ENCODE results near the gene THSD4. TPM values are rescaled to one million over a fixed set of nuclear protein-coding genes. Genes with fewer than 3 reads are reported as not detected.

The THSD4 gene
- total RNA-seq, 2 experiments from 2014 or later: not detected

DNA sequence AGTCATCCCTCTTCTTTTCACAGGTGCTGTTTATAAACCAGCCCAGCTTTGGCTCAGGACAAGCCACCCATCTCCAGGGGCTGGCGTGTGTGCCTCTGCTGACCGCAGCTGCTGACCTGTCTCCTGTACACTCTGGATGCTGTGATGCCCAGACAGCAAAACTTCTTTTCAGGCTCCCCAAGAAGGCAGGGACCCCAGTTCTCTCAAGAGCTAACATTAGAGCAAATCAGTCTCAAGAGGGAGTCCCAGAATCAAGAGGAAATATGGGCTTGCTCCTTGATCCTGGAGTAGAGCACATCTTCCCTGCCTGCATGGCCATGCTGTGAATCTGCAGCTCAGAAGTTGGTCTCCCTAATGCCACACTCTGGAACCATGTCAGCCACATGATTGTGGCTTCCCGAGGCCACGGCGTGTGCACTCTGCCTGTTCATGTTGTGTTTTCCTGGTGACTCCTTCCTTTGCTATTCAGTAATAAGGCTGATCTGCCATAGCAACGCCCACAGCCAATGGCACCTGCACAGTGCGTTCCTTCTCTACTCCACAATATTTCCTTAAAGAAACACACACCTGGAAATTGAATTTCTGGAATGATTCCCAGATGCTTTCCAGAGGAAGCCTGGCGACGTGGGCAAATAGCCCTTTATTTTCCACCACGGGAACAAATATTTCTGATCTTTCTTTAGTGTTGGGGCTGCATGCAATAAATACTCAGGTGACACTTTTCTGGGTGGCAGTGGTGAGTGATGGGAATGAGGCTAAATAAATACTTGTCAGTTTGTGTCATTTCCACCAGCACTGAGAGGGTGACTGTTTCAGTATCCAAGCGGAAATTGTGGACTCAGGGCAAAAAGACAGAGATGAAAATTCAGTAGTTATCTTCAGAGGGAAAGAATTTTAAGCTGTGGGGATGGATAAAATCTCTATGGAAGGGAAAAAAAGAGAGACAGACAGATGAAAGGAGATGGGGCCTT is 21.9 kb upstream of the THSD4 start:
- ChIA-PET POLR2A (no interaction called here), CTCF (no interaction called here)
- Mint-ChIP-seq H3K4me1 (ENCODE audit: low read depth) (no peaks in the 10 kb centered on the region), H3K27ac (no peak overlapping the region), H3K27me3 (peaks cover 36% of the 10 kb centered on the region), H3K9me3 (peaks cover 5% of the 10 kb centered on the region), H3K4me3 (no peak overlapping the region), H3K36me3 (ENCODE audit: low read depth) (no peaks in the 10 kb centered on the region)
- intact Hi-C loops (cut with DNase I, micrococcal nuclease): no loop called here
- no peak for ATAC-seq (ENCODE audit: poor library complexity)
- H3K36me3 ChIP-seq (ENCODE audit: insufficient read depth, low read length): no peaks in the 10 kb centered on the region
- H3K9me3 ChIP-seq (ENCODE audit: control insufficient read depth in 1 of 2, insufficient read depth in 1 of 2, low read length in 2 of 2): no peaks in the 10 kb centered on the region
- TF ChIP-seq, protein P1, sequence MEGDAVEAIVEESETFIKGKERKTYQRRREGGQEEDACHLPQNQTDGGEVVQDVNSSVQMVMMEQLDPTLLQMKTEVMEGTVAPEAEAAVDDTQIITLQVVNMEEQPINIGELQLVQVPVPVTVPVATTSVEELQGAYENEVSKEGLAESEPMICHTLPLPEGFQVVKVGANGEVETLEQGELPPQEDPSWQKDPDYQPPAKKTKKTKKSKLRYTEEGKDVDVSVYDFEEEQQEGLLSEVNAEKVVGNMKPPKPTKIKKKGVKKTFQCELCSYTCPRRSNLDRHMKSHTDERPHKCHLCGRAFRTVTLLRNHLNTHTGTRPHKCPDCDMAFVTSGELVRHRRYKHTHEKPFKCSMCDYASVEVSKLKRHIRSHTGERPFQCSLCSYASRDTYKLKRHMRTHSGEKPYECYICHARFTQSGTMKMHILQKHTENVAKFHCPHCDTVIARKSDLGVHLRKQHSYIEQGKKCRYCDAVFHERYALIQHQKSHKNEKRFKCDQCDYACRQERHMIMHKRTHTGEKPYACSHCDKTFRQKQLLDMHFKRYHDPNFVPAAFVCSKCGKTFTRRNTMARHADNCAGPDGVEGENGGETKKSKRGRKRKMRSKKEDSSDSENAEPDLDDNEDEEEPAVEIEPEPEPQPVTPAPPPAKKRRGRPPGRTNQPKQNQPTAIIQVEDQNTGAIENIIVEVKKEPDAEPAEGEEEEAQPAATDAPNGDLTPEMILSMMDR (IDR thresholded peaks at IDR 0.05): no peak
- H3K4me1 ChIP-seq (ENCODE audit: insufficient read depth, low read length): no peaks in the 10 kb centered on the region
- peaks cover 3 to 9% of the 10 kb centered on the region in 2 experiments for H3K27me3 ChIP-seq (ENCODE audit: control insufficient read depth in 1 of 2, insufficient read depth in 2 of 2, low read length in 2 of 2)
- H3K27ac ChIP-seq (ENCODE audit: low read depth in 1 of 2, low read length in 2 of 2): no peak overlapping the region
- no peak for DNase-seq
- H3K4me3 ChIP-seq (ENCODE audit: low read length): no peak overlapping the region

DNA sequence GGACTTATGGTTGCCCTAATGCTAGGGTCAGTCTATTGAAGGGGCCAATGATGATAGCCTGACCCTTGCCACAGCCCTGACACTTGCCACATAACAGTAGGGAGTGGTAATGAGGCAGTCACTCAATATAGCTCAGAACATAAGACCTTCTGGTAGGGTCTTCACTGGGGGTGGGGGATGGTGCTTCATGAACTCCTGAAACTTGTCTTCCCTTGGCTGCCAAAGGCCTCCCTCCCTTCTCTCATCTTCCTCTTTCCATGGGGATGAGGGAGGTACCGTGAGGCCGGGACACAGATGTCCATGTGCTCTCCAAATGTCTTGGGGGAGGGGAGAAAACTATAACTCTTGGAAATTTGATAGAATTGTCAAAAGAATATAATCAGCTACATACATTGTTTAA is 21.1 kb upstream of the THSD4 start:
- POLR2A ChIA-PET: no interaction called here
- intact Hi-C loops (cut with DNase I, micrococcal nuclease): no loop called here

DNA sequence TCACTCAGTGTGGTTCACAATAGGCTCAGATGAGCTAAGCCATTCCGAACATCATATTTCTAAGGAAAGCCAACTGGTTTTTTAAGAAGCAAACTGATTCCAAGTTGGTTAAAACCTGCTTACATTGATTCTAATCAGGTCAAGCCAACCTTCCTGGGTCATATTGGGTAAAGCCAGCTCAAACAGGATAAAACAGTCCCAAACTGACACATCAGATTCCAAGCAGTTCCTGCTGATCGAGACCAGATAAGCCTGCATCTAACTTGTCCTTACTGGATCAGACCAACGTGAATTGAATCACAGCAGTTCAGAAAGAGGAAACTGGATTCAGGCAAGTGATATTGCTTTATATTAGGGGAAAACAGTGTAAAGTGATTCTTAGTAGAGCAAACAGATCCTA is 18.6 kb upstream of the THSD4 start:
- intact Hi-C loops (cut with DNase I, micrococcal nuclease): no loop called here
- Mint-ChIP-seq H3K4me3 (no peak overlapping the region), H3K27me3 (peaks cover 18% of the 10 kb centered on the region), H3K27ac (no peak overlapping the region), H3K9me3 (peaks cover 3% of the 10 kb centered on the region), H3K4me1 (ENCODE audit: low read depth) (no peaks in the 10 kb centered on the region), H3K36me3 (ENCODE audit: low read depth) (no peaks in the 10 kb centered on the region)
- TF ChIP-seq, protein P1 (IDR thresholded peaks at IDR 0.05): no peak
- Histone ChIP-seq H3K27me3 (ENCODE audit: control insufficient read depth in 1 of 2, insufficient read depth in 2 of 2, low read length in 2 of 2) (peaks cover 3% of the 10 kb centered on the region in 2 experiments), H3K27ac (ENCODE audit: low read depth in 1 of 2, low read length in 2 of 2) (no peak overlapping the region), H3K36me3 (ENCODE audit: insufficient read depth, low read length) (no peaks in the 10 kb centered on the region), H3K9me3 (ENCODE audit: control insufficient read depth in 1 of 2, insufficient read depth in 1 of 2, low read length in 2 of 2) (no peaks in the 10 kb centered on the region), H3K4me1 (ENCODE audit: insufficient read depth, low read length) (no peaks in the 10 kb centered on the region), H3K4me3 (ENCODE audit: low read length) (no peak overlapping the region)
- CTCF ChIA-PET: no interaction called here
- ATAC-seq (ENCODE audit: poor library complexity) (no peak), DNase-seq (no peak)
- POLR2A ChIA-PET: no interaction called here

More for the DNA sequence above, 21.1 kb upstream of the THSD4 start:
- CTCF ChIA-PET: no interaction called here
- Histone ChIP-seq H3K4me1 (ENCODE audit: insufficient read depth, low read length) (no peaks in the 10 kb centered on the region), H3K9me3 (ENCODE audit: control insufficient read depth in 1 of 2, insufficient read depth in 1 of 2, low read length in 2 of 2) (no peaks in the 10 kb centered on the region), H3K36me3 (ENCODE audit: insufficient read depth, low read length) (no peaks in the 10 kb centered on the region), H3K4me3 (ENCODE audit: low read length) (no peak overlapping the region), H3K27me3 (ENCODE audit: control insufficient read depth in 1 of 2, insufficient read depth in 2 of 2, low read length in 2 of 2) (peaks cover 3 to 7% of the 10 kb centered on the region in 2 experiments), H3K27ac (ENCODE audit: low read depth in 1 of 2, low read length in 2 of 2) (no peak overlapping the region)
- H3K9me3 Mint-ChIP-seq: peaks cover 3% of the 10 kb centered on the region
- H3K4me1 Mint-ChIP-seq (ENCODE audit: low read depth): no peaks in the 10 kb centered on the region
- no peak for ATAC-seq (ENCODE audit: poor library complexity)
- H3K27me3 Mint-ChIP-seq: peaks cover 29% of the 10 kb centered on the region
- H3K4me3 Mint-ChIP-seq: no peak overlapping the region
- TF ChIP-seq, protein P1 (IDR thresholded peaks at IDR 0.05): no peak
- DNase-seq: no peak
- no peak overlapping the region for H3K27ac Mint-ChIP-seq
- no peaks in the 10 kb centered on the region for H3K36me3 Mint-ChIP-seq (ENCODE audit: low read depth)

Data from CD4-positive, alpha-beta T cell (primary cell).